ENCODE measurements around the gene MYL4. TPM values are rescaled to one million over a fixed set of nuclear protein-coding genes. Genes with fewer than 3 reads are reported as not detected.

MYL4 gene
- total and polyA plus RNA-seq, 10 of the 15 experiments (the other 5 are each of a cell fraction or from before 2014, with no cell fraction given) = 0.23 to 1.6 (median 0.58) TPM; not detected in 3

GRCh38 chr17:47235923-47236322 is 26.8 kb downstream of the MYL4 start (continued):
- TF ChIP-seq USF2 (IDR thresholded peaks at IDR 0.05; ENCODE audit: borderline replicate concordance, low read depth, low read length) (no peak), IRF3 (IDR thresholded peaks at IDR 0.05) (no peak), SPI1 (IDR thresholded peaks at IDR 0.05; ENCODE audit: borderline replicate concordance, insufficient read depth, low read depth, low read length) (no peak), MEF2A (IDR thresholded peaks at IDR 0.05; ENCODE audit: insufficient read depth, low read depth, low read length) (no peak), HDAC6 (IDR thresholded peaks at IDR 0.05; ENCODE audit: unreplicated experiment) (no peak), NR2C2 (IDR thresholded peaks at IDR 0.05; ENCODE audit: borderline replicate concordance, control insufficient read depth, insufficient read length, low read depth) (no peak), ZBTB33 (IDR thresholded peaks at IDR 0.05) (no peak), ZZZ3 (IDR thresholded peaks at IDR 0.05; ENCODE audit: control insufficient read depth, insufficient read length, low read depth) (no peak)

- Histone ChIP-seq H3K36me3 (ENCODE audit: control insufficient read depth in 2 of 2, insufficient read depth in 2 of 2, low read length in 1 of 2) (no peaks in the 10 kb centered on the region), H3K27me3 (replicated peaks in 1 of 2; ENCODE audit: control insufficient read depth in 2 of 2, insufficient read depth in 2 of 2, low read length in 1 of 2) (no peaks in the 10 kb centered on the region), H3K9me3 (replicated peaks; ENCODE audit: control insufficient read depth, insufficient read depth, low read length) (peaks cover 8% of the 10 kb centered on the region; the same call in 2 of the 3 replicates), H4K20me1 (ENCODE audit: control insufficient read depth, insufficient read depth) (no peaks in the 10 kb centered on the region), H3K4me1 (ENCODE audit: control insufficient read depth, insufficient read depth, low read length) (peaks cover 10% of the 10 kb centered on the region), H2AFZ (ENCODE audit: control insufficient read depth, low read depth, low read length) (no peak overlapping the region), H3K27ac (ENCODE audit: control insufficient read depth, insufficient read depth) (no peak overlapping the region), H3K4me3 (no peak overlapping the region), H3K9ac (ENCODE audit: control insufficient read depth, insufficient read depth, low read length) (no peak overlapping the region), H3K4me2 (ENCODE audit: control insufficient read depth, insufficient read depth) (no peak overlapping the region), H3K79me2 (ENCODE audit: control insufficient read depth, insufficient read depth, low read length) (no peaks in the 10 kb centered on the region)
- POLR2A ChIA-PET = interaction anchor here (1.0 kb wide), 1 partner anchor 87 kb away, joined by 3 read pairs; no protein-coding TSS in a partner anchor
- RAD21 ChIA-PET (ENCODE audit: unreplicated experiment) = no interaction called here
- ATAC-seq = no peak
- intact Hi-C loops (cut with micrococcal nuclease; ENCODE audit: unreplicated experiment) = no loop called here
- no peak for DNase-seq (ENCODE audit: low read depth, low spot score)
- no peak for TF ChIP-seq MYC (IDR thresholded peaks at IDR 0.05; ENCODE audit: insufficient read depth, insufficient read length, insufficient replicate concordance, low read length, severe bottlenecking)
- TF ChIP-seq SRF (IDR thresholded peaks at IDR 0.05; ENCODE audit: low read depth in 2 of 2, low read length in 2 of 2) = no peak
- no peak for TF ChIP-seq ZBTB33 (IDR thresholded peaks at IDR 0.05)
- no peak for TF ChIP-seq EED (IDR thresholded peaks at IDR 0.05; ENCODE audit: low read depth)
- TF ChIP-seq BHLHE40 (IDR thresholded peaks at IDR 0.05; ENCODE audit: borderline replicate concordance in 1 of 2, low read depth in 2 of 2, low read length in 1 of 2) = no peak
- no peak for TF ChIP-seq MEF2A (IDR thresholded peaks at IDR 0.05; ENCODE audit: insufficient read depth, low read depth, low read length)
- no peak for TF ChIP-seq RAD51 (IDR thresholded peaks at IDR 0.05)
- TF ChIP-seq POU2F2 (IDR thresholded peaks at IDR 0.05; ENCODE audit: borderline replicate concordance, low read depth, low read length) = no peak
- TF ChIP-seq ZSCAN29 (IDR thresholded peaks at IDR 0.05) = no peak
- no peak for TF ChIP-seq SUZ12 (IDR thresholded peaks at IDR 0.05; ENCODE audit: unreplicated experiment)
- TF ChIP-seq TARDBP (IDR thresholded peaks at IDR 0.05; ENCODE audit: borderline replicate concordance) = no peak
- TF ChIP-seq RUNX3 (IDR thresholded peaks at IDR 0.05; ENCODE audit: low read length) = no peak
- no TSS peak for BruUV-seq (replicated peaks)
- CTCF ChIA-PET = no interaction called here
- SMC1A ChIA-PET (ENCODE audit: uncharacterized antibody, unreplicated experiment) = no interaction called here
- 59% methylated on average over 7 of the region's 7 CpGs for WGBS (ENCODE audit: insufficient coverage, insufficient replicate concordance, low lambda C conversion rate, missing lambda C conversion rate)
- in situ Hi-C loops (cut with MboI) = no loop called here
- no peak for FAIRE-seq
These were observed 28.7 kb downstream of the MYL4 start for GRCh38 chr17:47237841-47238240.

All from GM12878 (cell line).